ENCODE measurements around the gene VAMP7.
"Not testable (repeated sequence)": the region's sequence is repeated elsewhere in the genome, so short reads cannot be mapped to it uniquely, and the experiment has no call there.

Gene VAMP7, protein sequence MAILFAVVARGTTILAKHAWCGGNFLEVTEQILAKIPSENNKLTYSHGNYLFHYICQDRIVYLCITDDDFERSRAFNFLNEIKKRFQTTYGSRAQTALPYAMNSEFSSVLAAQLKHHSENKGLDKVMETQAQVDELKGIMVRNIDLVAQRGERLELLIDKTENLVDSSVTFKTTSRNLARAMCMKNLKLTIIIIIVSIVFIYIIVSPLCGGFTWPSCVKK

DNA sequence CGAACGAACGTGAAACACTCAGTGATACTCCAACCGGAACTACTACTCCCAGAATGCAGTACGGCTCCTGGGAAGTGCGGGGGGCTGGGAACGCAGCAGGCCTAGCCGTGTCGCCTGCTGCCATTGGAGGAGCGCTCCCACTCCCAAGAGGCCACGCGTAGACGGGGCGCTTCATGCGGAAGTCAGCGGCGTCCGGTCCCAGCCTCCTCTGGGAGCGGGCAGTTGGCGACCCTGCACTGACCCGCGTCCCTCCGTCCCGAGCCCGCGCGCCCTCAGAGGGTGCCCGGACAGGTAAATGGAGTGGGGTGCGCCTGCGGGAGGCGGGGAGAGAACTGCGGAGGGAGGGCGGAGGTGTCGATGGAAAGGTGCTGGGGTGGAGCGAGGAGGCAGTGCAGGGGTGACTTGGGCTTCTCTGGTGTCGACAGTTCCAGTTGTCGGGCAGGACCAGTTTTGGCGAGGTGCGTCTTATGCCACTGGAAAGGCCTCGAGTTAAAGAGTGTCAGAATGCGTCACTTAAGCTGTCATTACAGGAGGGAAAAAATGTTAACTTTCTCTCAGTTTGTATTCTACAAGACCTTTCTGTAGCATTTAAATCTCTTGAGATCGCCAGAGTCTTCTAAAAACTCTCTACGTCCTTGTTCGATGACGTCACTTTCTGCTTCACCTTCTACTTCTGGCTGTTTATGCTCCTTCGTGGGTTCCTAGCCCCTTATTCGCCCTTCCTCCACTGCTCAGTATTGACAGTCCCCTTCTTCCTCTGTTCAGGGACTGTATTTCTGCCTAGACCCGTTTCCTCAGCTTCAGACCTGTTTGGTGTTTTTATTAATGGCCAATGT is at the start of gene VAMP7:
VAMP7 (plus strand) TSS at position 188 of the 836 bp plus-strand sequence. CDS start 8,122 bp downstream, outside the sequence.
- DNase-seq, result peak; percentile 82

DNA sequence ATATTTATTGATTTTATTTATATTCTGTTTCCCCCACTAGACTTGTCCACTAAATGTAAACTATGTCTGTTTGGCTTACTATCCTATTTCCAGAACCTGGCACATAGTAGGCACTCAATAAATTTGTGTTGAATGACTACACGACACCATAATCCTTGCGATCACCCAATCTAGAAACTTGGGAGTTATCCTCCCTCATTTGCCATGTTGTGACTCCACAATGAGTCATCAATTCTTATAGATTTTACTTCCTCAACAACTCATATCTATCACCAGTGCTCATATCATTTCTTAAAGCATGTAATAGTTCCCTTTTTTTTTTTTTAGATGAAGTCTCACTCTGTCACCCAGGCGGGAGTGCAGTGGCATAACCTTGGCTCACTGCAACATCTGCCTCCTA is 39.9 kb upstream of the VAMP7 start:
- no peak for DNase-seq

DNA sequence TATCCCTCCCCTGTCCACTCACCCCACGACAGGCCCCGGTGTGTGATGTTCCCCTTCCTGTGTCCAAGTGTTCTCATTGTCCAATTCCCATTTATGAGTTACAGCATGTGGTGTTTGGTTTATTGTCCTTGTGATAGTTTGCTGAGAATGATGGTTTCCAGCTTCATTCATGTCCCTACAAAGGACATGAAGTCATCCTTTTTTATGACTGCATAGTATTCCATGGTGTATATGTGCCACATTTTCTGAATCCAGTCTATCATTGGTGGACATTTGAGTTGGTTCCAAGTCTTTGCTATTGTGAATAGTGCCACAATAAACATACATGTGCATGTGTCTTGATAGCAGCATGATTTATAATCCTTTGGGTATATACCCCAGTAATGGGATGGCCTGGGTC is 29.4 kb upstream of the VAMP7 start:
- DNase-seq, result not testable (repeated sequence)

DNA sequence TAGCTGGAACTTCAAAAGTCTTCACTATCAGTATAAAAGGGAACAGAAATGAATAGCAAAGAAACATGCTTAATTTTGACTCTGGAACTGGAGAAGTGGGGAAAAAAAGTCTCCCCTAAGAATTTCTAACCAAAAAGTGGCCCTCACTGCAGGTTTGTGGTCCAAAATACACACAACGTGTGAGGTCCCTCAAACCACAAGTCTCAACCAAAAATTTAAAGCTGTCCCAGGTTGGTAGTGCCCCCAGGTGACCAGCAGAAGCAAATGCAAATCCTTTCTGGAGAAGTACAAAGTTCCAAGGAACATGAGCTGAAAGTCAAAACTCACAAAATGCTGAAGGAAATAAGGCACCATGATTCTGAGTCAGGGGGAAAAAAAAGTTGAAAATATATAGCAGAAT is 23.6 kb upstream of the VAMP7 start:
- no peak for DNase-seq

DNA sequence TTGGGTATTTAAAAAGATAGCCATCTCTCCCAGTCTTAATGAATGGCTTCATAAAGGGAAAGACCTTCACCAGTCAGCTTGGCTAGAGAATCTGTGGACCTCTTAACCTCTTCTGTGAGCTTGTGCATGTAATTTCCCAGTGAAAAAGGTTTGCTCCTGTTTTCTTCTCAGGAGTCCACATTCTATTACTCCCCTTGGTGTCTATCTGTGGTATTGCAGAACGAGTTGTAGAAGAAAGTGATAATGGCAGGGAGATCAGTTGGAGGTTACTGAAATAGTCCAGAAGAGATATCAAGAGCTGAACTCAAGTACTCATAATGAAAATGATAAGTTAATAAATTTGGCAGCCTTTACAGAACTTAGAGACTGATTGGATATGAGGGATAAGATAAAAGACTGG is 16.5 kb upstream of the VAMP7 start:
- DNase-seq, result no peak

- DNase-seq, result no peak
These were observed 16.0 kb upstream of the VAMP7 start for GRCh38 chrX:155865193-155865592.

DNA sequence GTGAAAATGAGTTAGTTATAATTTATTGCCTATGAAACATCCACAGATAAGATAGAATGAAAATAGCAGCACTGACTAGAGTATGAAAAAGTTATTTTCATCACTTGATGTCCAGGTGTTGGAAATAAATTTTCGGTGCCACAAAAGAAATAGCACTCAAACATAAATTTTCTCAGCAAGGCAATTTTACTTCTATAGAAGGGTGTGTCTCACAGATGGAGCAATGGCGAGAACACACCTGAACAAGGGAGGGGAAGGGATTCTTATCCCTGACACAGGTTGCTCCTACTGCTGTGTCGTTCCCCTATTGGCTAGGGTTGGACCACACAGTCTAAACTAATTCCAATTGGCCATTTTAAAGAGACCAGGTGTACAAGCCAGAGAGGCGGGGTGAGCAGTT is 13.3 kb upstream of the VAMP7 start:
- no peak for DNase-seq

DNA sequence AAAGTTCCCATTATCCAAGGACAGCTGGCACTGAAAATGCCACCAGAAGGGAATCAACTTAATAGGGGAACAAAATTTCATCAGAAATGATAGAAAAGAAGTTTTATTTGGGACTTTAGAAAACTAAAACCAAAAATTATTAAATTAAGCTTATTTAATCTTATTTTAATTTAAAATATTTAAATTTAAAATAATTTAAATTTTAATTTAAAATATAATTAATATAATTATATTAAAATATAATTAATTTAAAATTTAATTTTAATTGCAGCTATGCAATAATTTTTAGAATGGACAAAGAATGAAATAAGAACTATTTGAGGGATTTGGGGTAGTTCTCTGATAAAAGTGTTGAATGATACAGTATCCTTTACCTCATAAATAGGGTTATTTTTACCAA is 10.2 kb upstream of the VAMP7 start:
- DNase-seq, result no peak

- no peak for DNase-seq
These were observed 9.2 kb upstream of the VAMP7 start for GRCh38 chrX:155871934-155872333.

DNA sequence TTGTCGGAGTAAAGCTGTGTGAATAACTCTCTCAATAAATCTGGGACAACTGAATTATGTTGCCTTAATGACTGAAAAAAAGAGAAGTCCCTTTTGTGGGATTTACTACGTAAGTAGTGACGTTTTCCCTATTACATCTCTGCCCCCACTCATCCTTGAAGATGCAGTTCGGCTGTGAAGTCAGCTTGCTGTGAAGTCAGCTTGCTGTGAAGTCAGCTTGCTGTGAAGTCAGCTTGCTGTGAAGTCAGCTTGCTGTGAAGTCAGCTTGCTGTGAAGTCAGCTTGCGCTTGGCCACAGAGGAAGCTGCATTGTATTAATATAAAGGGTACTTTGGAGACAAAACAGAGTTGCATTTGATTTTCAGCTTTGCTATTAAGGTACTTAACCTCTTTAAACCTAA is 8.0 kb upstream of the VAMP7 start:
- DNase-seq, result no peak

DNA sequence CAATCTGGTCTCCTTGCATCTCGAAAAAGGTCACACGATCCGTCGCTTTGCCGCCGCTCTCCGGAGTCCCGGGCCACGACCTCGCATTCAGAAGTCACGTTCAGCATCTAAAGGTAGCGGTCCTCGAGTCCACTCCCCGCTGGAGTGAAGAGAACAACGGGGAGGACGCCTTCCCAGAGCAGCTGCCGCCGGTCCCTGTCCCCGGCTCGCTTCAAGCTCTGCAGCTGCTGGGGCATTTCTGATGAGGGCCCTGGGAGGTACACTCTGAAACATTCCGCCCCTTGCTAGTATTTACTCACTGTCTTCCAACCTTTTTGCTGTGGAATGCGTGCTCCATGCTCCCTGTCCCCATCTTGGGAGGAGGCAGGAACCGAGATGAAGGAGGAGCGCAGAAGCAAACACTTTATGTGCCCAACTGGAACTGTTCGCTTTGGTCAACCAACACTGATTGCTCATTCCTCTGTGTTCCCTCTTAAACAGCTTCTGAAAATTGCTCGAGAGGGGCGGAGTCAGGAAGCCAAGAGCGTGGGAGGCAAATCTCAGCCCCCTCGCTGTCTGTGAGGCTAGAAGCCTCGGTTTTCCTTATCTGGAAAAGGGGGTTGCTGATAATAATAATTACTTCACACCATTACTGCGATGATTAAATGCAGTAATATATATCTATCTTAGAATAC is 6.4 kb upstream of the VAMP7 start:
- DNase-seq, result no peak

- DNase-seq, result no peak
These were observed 4.4 kb upstream of the VAMP7 start for GRCh38 chrX:155876704-155877103.

DNA sequence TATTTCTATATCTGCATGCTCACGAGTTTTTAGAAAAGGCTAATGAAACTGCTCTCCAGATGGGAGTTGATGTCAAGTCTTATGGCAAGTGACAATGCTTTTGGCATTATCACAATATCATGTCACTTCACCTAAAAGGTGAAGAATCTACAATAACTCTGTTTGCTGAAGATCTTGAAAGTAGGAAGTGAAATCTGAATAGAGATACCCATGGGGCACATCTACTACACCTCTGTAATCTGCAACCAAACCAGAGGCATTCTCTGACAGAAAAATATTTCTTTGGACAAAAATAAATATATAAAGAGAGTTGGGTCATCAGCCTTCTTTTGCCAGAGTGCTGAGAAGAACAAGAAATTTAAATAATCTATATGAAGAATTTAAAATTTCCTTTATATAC is 3.9 kb upstream of the VAMP7 start:
- no peak for DNase-seq

DNA sequence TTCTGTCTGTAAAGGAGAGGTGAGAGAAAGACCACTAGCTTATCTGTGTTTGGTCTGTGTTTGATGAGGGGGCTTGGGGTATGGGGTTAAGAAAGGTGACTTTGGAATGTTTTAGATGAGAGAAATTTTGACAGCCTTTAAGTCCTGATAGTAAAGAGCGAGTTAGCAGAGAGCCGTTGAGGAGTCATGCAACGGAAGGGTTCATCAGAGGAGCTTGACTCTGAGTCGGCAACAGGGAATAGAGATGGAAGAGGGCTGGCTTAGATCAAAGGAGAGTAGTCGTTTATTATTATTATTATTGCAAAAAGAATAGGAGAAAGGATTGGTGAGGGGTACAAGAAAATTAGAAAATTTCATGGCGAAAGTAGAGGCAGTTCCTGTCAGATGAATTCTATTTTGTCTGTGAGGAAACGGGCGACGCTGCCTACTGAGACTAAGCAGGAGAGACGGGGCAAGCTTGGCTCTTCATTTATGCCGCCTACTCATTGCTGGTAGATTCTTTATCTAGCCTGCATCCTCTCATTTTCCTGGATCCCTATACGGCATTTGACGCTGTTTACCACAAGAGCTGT is 473 bp upstream of the VAMP7 start:
- no peak for DNase-seq

DNA sequence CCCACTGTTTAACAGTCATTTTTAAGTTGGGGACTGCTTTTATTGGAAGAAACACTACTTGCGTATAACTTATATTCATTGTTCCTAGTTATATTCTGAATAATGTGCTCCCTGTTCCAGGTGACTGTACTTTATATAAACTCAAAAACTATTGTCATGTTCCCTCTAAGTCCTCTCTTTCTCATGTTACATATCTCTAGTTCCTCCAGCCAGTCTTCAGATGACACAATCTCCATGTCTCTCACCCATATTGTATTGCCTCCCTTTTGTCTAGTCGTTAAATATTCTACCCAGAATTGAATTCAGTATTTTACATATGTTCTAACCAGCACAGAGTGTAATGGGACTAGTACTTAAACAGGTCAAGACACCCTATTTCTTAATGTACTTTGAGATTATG is 5.3 kb downstream of the VAMP7 start:
- DNase-seq, result no peak

GRCh38 chrX:155888139-155888538 is 7.0 kb downstream of the VAMP7 start:
- DNase-seq, result no peak

DNA sequence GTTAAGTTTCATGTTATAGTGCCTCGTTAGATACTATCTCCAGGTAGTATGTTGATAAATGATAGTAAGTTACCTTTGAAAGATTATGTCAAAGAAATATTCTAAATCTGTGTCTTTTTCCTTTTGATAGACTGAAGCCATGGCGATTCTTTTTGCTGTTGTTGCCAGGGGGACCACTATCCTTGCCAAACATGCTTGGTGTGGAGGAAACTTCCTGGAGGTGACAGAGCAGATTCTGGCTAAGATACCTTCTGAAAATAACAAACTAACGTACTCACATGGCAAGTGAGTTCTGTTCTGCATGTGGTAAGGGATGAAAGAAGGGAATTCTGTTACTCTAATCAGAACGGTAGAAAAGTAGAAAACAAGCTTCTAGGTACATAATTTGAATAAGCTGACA is 8.2 kb downstream of the VAMP7 start:
- no peak for DNase-seq

GRCh38 chrX:155891446-155892210 is 10.5 kb downstream of the VAMP7 start:
- no peak for DNase-seq

DNA sequence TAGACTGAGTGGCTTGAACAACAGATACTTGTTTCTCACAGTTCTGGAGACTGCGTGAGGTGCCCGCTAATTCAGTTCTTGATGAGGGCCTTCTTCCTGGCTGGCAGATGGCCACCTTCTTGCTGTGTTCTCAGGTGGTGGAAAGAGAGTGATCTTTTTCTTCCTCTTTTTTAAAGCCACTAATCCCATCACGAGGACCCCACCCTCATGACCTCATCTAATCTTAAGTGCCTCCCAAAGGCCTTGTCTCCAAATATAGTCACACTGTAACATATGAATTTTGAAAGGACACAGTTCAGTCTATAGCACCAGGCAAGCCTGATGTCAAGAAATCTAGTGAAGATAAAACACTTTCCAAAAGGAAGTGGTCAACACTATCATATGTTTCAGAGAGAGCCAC is 12.4 kb downstream of the VAMP7 start:
- no peak for DNase-seq

- no peak for DNase-seq
These were observed 15.4 kb downstream of the VAMP7 start for GRCh38 chrX:155896512-155896911.

DNA sequence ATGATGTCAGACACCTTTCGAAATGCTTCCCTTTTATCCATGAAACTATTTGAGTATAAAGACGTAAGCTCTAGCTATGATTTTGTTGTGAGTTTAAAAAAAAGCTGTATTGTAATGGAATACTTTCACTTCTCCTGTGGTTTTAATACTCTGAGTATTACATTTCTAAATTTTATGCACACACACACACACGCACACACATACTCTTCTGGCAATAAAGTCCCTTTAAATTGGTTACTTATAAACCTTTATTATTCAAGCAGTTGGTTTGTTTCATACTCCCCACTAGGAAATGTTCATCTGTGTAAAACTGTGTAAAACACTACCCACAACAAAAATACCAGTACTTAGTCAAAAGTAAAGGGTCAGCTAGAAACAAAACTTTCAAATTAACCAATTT is 18.2 kb downstream of the VAMP7 start:
- no peak for DNase-seq

- no peak for DNase-seq
These were observed 19.6 kb downstream of the VAMP7 start for GRCh38 chrX:155900765-155901164.

DNA sequence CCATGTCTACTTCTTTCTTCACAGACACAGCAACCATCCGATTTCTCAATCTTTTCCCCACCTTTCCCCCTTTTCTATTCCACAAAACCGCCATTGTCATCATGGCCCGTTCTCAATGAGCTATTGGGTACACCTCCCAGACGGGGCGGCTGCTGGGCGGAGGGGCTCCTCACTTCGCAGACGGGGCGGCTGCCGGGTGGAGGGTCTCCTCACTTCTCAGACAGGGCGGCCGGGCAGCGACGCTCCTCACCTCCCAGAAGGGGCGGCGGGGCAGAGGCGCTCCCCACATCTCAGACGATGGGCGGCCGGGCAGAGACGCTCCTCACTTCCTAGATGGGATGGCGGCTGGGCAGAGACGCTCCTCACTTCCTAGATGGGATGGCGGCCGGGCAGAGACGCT is 26.5 kb downstream of the VAMP7 start:
- not testable (repeated sequence) for DNase-seq

Data from activated CD8-positive, alpha-beta memory T cell treated with anti-CD3 and anti-CD28 coated beads, Interleukin-2, amount 50 U/mL, for 48 hours (primary cell).